Measurements from ENCODE around the gene EPN2.

DNA sequence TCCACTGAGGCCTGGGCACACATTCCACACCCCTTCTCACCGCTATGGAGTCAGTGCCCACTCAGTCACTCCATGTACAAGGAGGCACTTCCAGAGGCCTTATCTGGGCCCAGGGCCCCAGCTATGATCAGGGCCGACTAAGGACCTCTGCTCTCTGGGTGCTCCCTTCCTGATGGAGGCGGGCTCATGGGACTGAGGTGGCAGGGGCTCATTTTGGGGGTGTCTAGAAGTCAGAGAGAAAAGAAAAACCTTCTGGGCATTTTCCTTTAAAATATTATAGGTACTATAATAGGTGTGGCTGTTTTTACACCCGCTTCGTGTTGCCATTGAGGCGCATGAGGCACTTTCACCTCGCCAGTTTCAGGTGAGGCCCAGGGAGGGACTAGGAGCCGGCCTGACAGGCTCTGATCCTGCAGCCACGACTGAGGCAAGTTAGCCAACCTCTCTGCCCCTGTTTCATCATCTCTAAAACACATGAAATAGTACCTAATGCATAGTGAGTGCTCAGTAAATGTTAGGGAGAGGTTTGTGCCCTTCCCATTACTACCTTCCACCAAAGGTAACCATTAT, 111.0 kb downstream of the EPN2 start:
- TF ChIP-seq, protein P1, sequence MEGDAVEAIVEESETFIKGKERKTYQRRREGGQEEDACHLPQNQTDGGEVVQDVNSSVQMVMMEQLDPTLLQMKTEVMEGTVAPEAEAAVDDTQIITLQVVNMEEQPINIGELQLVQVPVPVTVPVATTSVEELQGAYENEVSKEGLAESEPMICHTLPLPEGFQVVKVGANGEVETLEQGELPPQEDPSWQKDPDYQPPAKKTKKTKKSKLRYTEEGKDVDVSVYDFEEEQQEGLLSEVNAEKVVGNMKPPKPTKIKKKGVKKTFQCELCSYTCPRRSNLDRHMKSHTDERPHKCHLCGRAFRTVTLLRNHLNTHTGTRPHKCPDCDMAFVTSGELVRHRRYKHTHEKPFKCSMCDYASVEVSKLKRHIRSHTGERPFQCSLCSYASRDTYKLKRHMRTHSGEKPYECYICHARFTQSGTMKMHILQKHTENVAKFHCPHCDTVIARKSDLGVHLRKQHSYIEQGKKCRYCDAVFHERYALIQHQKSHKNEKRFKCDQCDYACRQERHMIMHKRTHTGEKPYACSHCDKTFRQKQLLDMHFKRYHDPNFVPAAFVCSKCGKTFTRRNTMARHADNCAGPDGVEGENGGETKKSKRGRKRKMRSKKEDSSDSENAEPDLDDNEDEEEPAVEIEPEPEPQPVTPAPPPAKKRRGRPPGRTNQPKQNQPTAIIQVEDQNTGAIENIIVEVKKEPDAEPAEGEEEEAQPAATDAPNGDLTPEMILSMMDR (IDR thresholded peaks at IDR 0.05 in 2 of 3, conservative IDR thresholded peaks at IDR 0.05 in 1 of 3; ENCODE audit: control insufficient read depth in 2 of 3, extremely low read depth in 1 of 3, insufficient read depth in 1 of 3, low read depth in 3 of 3, low read length in 3 of 3): no peak
- no peak for TF ChIP-seq EZH2 (IDR thresholded peaks at IDR 0.05; ENCODE audit: borderline replicate concordance, control insufficient read depth, low read depth, low read length)
- no peak for TF ChIP-seq TAF1 (IDR thresholded peaks at IDR 0.05; ENCODE audit: borderline replicate concordance, low read depth, low read length)

Data from GM12878 (cell line).